ENCODE measurements around the gene EPHA5.

- TF ChIP-seq POLR2A (IDR thresholded peaks at IDR 0.05; ENCODE audit: low read depth, low read length) (no peak), TAF1 (IDR thresholded peaks at IDR 0.05; ENCODE audit: borderline replicate concordance, low read depth, low read length) (no peak)
Observed at GRCh38 chr4:65381648-65382047, 288.6 kb downstream of the EPHA5 start.

All from GM12892 (cell line).